LNCaP clone FGC (cell line): ENCODE data around the gene MIXL1.
"Not testable (repeated sequence)": the region's sequence is repeated elsewhere in the genome, so short reads cannot be mapped to it uniquely, and the experiment has no call there.

Source experiments
- DNase-seq: peaks from one replicate; pipeline ENCODE4 v3.0.0-alpha.2; 2011; ENCODE audit warnings: low read depth
- H3K4me3 ChIP-seq: 2 replicates; pipeline ENCODE4 v1.5.1; 2011; ENCODE audit warnings: mild to moderate bottlenecking, low read depth, low read length, control low read depth
- CTCF ChIP-seq: IDR thresholded peaks from 2 replicates; pipeline ENCODE4 v1.5.1; 2012; ENCODE audit warnings: mild to moderate bottlenecking; ENCODE audit not compliant: control insufficient read depth, insufficient read depth; ENCODE audit errors: extremely low read depth

The MIXL1 gene

GRCh38 chr1:226187380-226187779, 36.1 kb upstream of the MIXL1 start:
- peak overlapping the region; percentile 91 for H3K4me3 ChIP-seq

GRCh38 chr1:226195144-226195543, 28.3 kb upstream of the MIXL1 start:
- peak; percentile 18 for DNase-seq
- TF ChIP-seq CTCF: no peak
- no peak overlapping the region for H3K4me3 ChIP-seq

More at GRCh38 chr1:226187380-226187779, 36.1 kb upstream of the MIXL1 start:
- no peak for TF ChIP-seq CTCF
- DNase-seq: no peak

- no peak overlapping the region for H3K4me3 ChIP-seq
- TF ChIP-seq CTCF: no peak
- no peak for DNase-seq
Measured at GRCh38 chr1:226199971-226200370, 23.5 kb upstream of the MIXL1 start.

- TF ChIP-seq CTCF: no peak
- no peak for DNase-seq
- H3K4me3 ChIP-seq: no peak overlapping the region
Measured at GRCh38 chr1:226201029-226201593, 22.4 kb upstream of the MIXL1 start.

GRCh38 chr1:226202246-226202645, 21.2 kb upstream of the MIXL1 start:
- no peak for DNase-seq
- TF ChIP-seq CTCF: no peak
- no peak overlapping the region for H3K4me3 ChIP-seq

GRCh38 chr1:226202666-226203065, 20.8 kb upstream of the MIXL1 start:
- not testable (repeated sequence) for H3K4me3 ChIP-seq, DNase-seq

GRCh38 chr1:226203240-226203639, 20.2 kb upstream of the MIXL1 start:
- DNase-seq: no peak
- H3K4me3 ChIP-seq: no peak overlapping the region
- no peak for TF ChIP-seq CTCF

GRCh38 chr1:226203655-226204054, 19.8 kb upstream of the MIXL1 start:
- DNase-seq: no peak
- no peak overlapping the region for H3K4me3 ChIP-seq
- no peak for TF ChIP-seq CTCF
